Fibroblast of lung (primary cell): ENCODE results near the gene DNAH17. TPM values are rescaled to one million over a fixed set of nuclear protein-coding genes. Genes with fewer than 3 reads are reported as not detected.

Experiments used
- DNase-seq, 2 donors: peaks; one replicate each; pipeline versions ENCODE4 v3.0.0 to v3.0.0-alpha.2; 2010; ENCODE audit warnings: low read depth in 2 of 2
- H2AFZ ChIP-seq: 2 replicates; pipeline ENCODE4 v1.5.1; 2012; ENCODE audit warnings: low read length, control low read depth, inconsistent platforms
- H3K27ac ChIP-seq: 2 replicates; pipeline ENCODE4 v1.5.1; 2011; ENCODE audit warnings: low read length, control low read depth; ENCODE audit not compliant: insufficient read depth
- H3K27me3 ChIP-seq: 2 replicates; pipeline ENCODE4 v1.5.1; 2011; ENCODE audit warnings: mild to moderate bottlenecking, low read length; ENCODE audit not compliant: control insufficient read depth, insufficient read depth
- H3K36me3 ChIP-seq: 2 replicates; pipeline ENCODE4 v1.5.1; 2011; ENCODE audit warnings: low read length; ENCODE audit not compliant: control insufficient read depth, insufficient read depth
- H3K4me1 ChIP-seq: 2 replicates; pipeline ENCODE4 v1.5.1; 2011; ENCODE audit warnings: low read length; ENCODE audit not compliant: control insufficient read depth, insufficient read depth; ENCODE audit errors: extremely low read depth
- H3K4me2 ChIP-seq: 2 replicates; pipeline ENCODE4 v1.5.1; 2011; ENCODE audit warnings: low read length, control low read depth; ENCODE audit not compliant: insufficient read depth; ENCODE audit errors: extremely low read depth
- H3K4me3 ChIP-seq, 4 experiments: fragments of 200-600 bp in 1 of 4; sonication (generic) in 1 of 4; replicated peaks in 1 of 4; 2 replicates each; pipeline ENCODE4 v1.5.1; 2011 to 2016; ENCODE audit warnings: low read length in 4 of 4, low read depth in 3 of 4, mild to moderate bottlenecking in 3 of 4, control low read depth in 2 of 4, inconsistent platforms in 1 of 4, mixed read lengths in 1 of 4; ENCODE audit not compliant: insufficient read depth in 1 of 4; ENCODE audit errors: control extremely low read depth in 1 of 4
- H3K79me2 ChIP-seq: 2 replicates; pipeline ENCODE4 v1.5.1; 2012; ENCODE audit warnings: mild to moderate bottlenecking, low read length, inconsistent platforms; ENCODE audit not compliant: control insufficient read depth, insufficient read depth
- H3K9ac ChIP-seq: 2 replicates; pipeline ENCODE4 v1.5.1; 2011; ENCODE audit warnings: mild to moderate bottlenecking, low read length, control low read depth; ENCODE audit not compliant: insufficient read depth
- H3K9me3 ChIP-seq: 2 replicates; pipeline ENCODE4 v1.5.1; 2012; ENCODE audit warnings: low read depth, low read length; ENCODE audit not compliant: control insufficient read depth, insufficient read depth
- H4K20me1 ChIP-seq: 2 replicates; pipeline ENCODE4 v1.5.1; 2011; ENCODE audit warnings: low read length; ENCODE audit not compliant: control insufficient read depth, insufficient read depth; ENCODE audit errors: extremely low read depth
- EZH2 ChIP-seq: IDR thresholded peaks from 2 replicates; pipeline ENCODE4 v1.5.1; 2012; ENCODE audit warnings: low read length, control low read depth, mild to moderate bottlenecking; ENCODE audit errors: missing control alignments
- polyA plus RNA-seq, 2 donors: library from polyadenylated mRNA; depleted of rRNA in 1 of 2; stranded (reverse) in 1 of 2; unstranded in 1 of 2; fragments of >200 nt; gene quantifications; 2 replicates each; pipeline ENCODE4 v1.2.1, GENCODE V29; 2011 to 2012; ENCODE audit warnings: missing spikeins in 1 of 2
- total RNA-seq: library from RNA; depleted of rRNA; stranded (reverse); fragments of >200 nt; gene quantifications from 2 replicates; pipeline ENCODE4 v1.2.1, GENCODE V29; 2014
- TF ChIP-seq, protein P1 (sequence below), 2 donors: IDR thresholded peaks in 1 of 2; conservative IDR thresholded peaks in 1 of 2; 1 replicate in 1 of 2; 2 replicates in 1 of 2; pipeline ENCODE4 v1.5.1; 2011 to 2012; ENCODE audit warnings: low read length in 2 of 2, control low read depth in 1 of 2, inconsistent platforms in 1 of 2, low read depth in 1 of 2, mild to moderate bottlenecking in 1 of 2

DNAH17 gene
- total and polyA plus RNA-seq, 2 donors (not counting 1 experiment from before 2014, with no cell fraction given), result not detected

- H3K27me3 ChIP-seq, result no peaks in the 10 kb centered on the region
- H3K9ac ChIP-seq, result no peak overlapping the region
- peak overlapping the region in 1 of 4 experiments; percentile 9 for H3K4me3 ChIP-seq
- H3K36me3 ChIP-seq, result peaks cover 2% of the 10 kb centered on the region
- peak in 1 of 2 donors; percentile 79 for DNase-seq
- H3K79me2 ChIP-seq, result peaks cover 25% of the 10 kb centered on the region
- peak overlapping the region; percentile 62 for H3K4me2 ChIP-seq
- no peaks in the 10 kb centered on the region for H4K20me1 ChIP-seq
- H2AFZ ChIP-seq, result no peak overlapping the region
- no peak for TF ChIP-seq EZH2
- peak overlapping the region; percentile 99 for H3K27ac ChIP-seq
- H3K4me1 ChIP-seq, result peaks cover 37% of the 10 kb centered on the region
- no peaks in the 10 kb centered on the region for H3K9me3 ChIP-seq
Measured at GRCh38 chr17:78376161-78376560, 201.0 kb downstream of the DNAH17 start.

DNA sequence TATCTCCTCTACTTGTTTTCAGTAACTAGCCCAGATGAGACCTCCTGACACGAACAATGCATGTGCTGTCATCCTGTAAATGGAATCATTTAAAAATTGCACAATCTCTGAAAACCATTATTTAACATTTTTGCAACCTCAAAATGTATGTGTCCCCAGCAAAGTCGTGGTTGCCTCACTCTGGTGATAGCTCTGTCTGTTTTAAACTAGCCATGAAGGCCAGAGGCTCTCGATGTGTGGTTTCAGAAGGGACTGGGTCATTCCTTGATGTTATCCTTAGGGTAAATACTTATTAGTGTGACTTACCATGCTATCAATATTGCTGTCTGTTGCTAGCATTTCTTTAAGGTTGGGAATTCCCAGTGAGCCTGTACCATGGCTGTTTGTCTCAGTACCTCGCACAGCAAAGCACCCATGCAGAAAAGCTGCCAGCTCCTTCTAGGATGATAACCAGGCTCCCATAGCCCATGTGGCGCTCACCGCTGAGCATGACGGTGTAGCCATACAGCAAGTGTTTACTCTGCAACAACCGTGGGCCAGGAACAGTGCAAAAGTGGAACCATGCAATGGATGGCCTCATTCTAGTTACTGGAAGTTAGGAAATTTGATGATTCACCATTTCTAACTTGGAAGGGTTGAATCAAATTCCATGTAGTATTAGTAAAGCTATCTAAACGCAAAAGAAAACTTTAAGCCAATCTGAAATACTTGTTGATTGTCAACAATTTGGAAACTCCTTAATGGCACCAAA is 201.6 kb downstream of the DNAH17 start:
- Histone ChIP-seq H3K27ac (peak overlapping the region; percentile 99), H3K4me3 (no peak overlapping the region), H3K4me2 (peak overlapping the region; percentile 62), H2AFZ (no peak overlapping the region), H3K36me3 (peaks cover 2% of the 10 kb centered on the region), H4K20me1 (no peaks in the 10 kb centered on the region), H3K9ac (peak overlapping the region; percentile 46), H3K9me3 (no peaks in the 10 kb centered on the region), H3K4me1 (peaks cover 37% of the 10 kb centered on the region), H3K27me3 (no peaks in the 10 kb centered on the region), H3K79me2 (peaks cover 19% of the 10 kb centered on the region)
- peak; percentile 97 to 98 for DNase-seq
- no peak for TF ChIP-seq EZH2
- TF ChIP-seq, protein P1, sequence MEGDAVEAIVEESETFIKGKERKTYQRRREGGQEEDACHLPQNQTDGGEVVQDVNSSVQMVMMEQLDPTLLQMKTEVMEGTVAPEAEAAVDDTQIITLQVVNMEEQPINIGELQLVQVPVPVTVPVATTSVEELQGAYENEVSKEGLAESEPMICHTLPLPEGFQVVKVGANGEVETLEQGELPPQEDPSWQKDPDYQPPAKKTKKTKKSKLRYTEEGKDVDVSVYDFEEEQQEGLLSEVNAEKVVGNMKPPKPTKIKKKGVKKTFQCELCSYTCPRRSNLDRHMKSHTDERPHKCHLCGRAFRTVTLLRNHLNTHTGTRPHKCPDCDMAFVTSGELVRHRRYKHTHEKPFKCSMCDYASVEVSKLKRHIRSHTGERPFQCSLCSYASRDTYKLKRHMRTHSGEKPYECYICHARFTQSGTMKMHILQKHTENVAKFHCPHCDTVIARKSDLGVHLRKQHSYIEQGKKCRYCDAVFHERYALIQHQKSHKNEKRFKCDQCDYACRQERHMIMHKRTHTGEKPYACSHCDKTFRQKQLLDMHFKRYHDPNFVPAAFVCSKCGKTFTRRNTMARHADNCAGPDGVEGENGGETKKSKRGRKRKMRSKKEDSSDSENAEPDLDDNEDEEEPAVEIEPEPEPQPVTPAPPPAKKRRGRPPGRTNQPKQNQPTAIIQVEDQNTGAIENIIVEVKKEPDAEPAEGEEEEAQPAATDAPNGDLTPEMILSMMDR (conservative IDR thresholded peaks at IDR 0.05 in 1 of 2, IDR thresholded peaks at IDR 0.05 in 1 of 2; ENCODE audit: low read depth in 1 of 2, low read length in 2 of 2), result no peak

DNA sequence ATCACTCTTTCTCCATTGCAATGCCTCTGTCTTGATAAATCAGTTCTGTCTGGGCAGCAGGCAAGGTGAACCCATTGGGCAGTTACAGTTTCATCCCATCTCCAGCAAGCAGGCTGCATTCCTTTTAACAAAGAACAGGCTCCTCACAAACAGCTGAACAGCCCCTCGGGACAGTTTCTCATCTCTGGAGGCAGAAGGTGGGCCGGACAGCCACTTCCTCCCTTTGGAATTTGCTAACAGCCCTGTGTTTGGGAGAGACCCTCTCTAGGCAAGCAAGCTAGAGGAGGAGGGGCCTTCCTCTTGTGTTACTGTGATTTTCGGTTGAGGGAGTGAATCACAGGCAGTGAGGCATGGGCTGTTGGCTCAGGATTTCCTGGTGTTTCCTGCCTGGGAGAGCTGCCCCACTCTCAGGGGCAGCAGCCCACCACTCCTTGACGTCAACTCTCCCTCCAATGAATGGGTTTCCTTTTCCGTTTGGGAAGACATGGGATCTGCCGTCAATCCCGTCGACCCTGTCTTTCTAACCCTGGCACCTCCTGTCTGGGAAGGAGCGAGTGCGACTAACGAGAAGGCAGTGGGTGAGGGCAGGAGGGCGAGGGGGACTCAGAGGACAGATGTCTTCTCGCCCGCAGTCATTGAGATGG is 202.4 kb downstream of the DNAH17 start:
- Histone ChIP-seq H3K4me1 (peaks cover 32% of the 10 kb centered on the region), H3K27me3 (no peaks in the 10 kb centered on the region), H3K79me2 (peaks cover 11% of the 10 kb centered on the region), H3K9me3 (no peaks in the 10 kb centered on the region), H4K20me1 (no peaks in the 10 kb centered on the region), H3K4me3 (no peak overlapping the region), H3K9ac (peak overlapping the region; percentile 46), H2AFZ (no peak overlapping the region), H3K36me3 (no peaks in the 10 kb centered on the region), H3K4me2 (peak overlapping the region; percentile 38), H3K27ac (peak overlapping the region; percentile 99)
- peak; percentile 73 to 93 for DNase-seq
- TF ChIP-seq, protein P1 (conservative IDR thresholded peaks at IDR 0.05 in 1 of 2, IDR thresholded peaks at IDR 0.05 in 1 of 2; ENCODE audit: low read depth in 1 of 2, low read length in 2 of 2), result no peak
- TF ChIP-seq EZH2, result no peak
